Neural progenitor cell (in vitro differentiated cells): ENCODE data around the gene TRIM34. TPM values are rescaled to one million over a fixed set of nuclear protein-coding genes. Genes with fewer than 3 reads are reported as not detected.

Source experiments
- DNase-seq: peaks from one replicate; pipeline ENCODE4 v3.0.0-alpha.2; 2016; ENCODE audit warnings: low spot score
- H2AFZ ChIP-seq: fragments of 200-600 bp; sonication (generic); replicated peaks from 2 replicates; pipeline ENCODE4 v1.6.1; 2016; ENCODE audit warnings: antibody characterized with exemption
- H3F3A ChIP-seq: fragments of 200-600 bp; sonication (generic); 2 replicates; pipeline ENCODE4 v1.6.1; 2016; ENCODE audit warnings: antibody characterized with exemption, low read depth
- H3K27ac ChIP-seq: fragments of 200-600 bp; sonication (generic); 2 replicates; pipeline ENCODE4 v1.5.1; 2016; ENCODE audit warnings: mild to moderate bottlenecking
- H3K27me3 ChIP-seq: fragments of 200-600 bp; sonication (generic); 2 replicates; pipeline ENCODE4 v1.6.1; 2016; ENCODE audit warnings: mild to moderate bottlenecking, moderate library complexity
- H3K36me3 ChIP-seq: fragments of 200-600 bp; sonication (generic); 2 replicates; pipeline ENCODE4 v1.5.1; 2016
- H3K4me1 ChIP-seq: fragments of 200-600 bp; sonication (generic); 2 replicates; pipeline ENCODE4 v1.6.1; 2016; ENCODE audit warnings: mixed run types
- H3K4me2 ChIP-seq: fragments of 200-600 bp; sonication (generic); 2 replicates; pipeline ENCODE4 v1.6.1; 2016
- H3K4me3 ChIP-seq: fragments of 200-600 bp; sonication (generic); 2 replicates; pipeline ENCODE4 v1.5.1; 2016
- H3K79me2 ChIP-seq: fragments of 200-600 bp; sonication (generic); 2 replicates; pipeline ENCODE4 v1.6.1; 2016; ENCODE audit warnings: low read depth
- H3K9ac ChIP-seq: fragments of 200-600 bp; sonication (generic); 2 replicates; pipeline ENCODE4 v1.6.1; 2016
- H3K9me3 ChIP-seq: fragments of 200-600 bp; sonication (generic); 2 replicates; pipeline ENCODE4 v1.5.1; 2016; ENCODE audit warnings: low read depth
- H4K20me1 ChIP-seq: fragments of 200-600 bp; sonication (generic); 2 replicates; pipeline ENCODE4 v1.6.1; 2016; ENCODE audit warnings: low read depth
- H3K27ac Mint-ChIP-seq: 3 replicates; pipeline ENCODE4 v1.8.0; 2021; ENCODE audit warnings: mixed read lengths
- H3K27me3 Mint-ChIP-seq: 2 replicates; pipeline ENCODE4 v1.8.0; 2022; ENCODE audit warnings: low read depth, mild to moderate bottlenecking, inconsistent platforms, moderate library complexity, mixed read lengths; ENCODE audit not compliant: insufficient read depth
- H3K36me3 Mint-ChIP-seq: 3 replicates; pipeline ENCODE4 v1.8.0; 2021; ENCODE audit warnings: mixed read lengths
- H3K4me1 Mint-ChIP-seq: 3 replicates; pipeline ENCODE4 v1.8.0; 2021; ENCODE audit warnings: mixed read lengths
- H3K4me3 Mint-ChIP-seq: 3 replicates; pipeline ENCODE4 v1.8.0; 2021; ENCODE audit warnings: mild to moderate bottlenecking, moderate library complexity, mixed read lengths
- H3K9me3 Mint-ChIP-seq: 3 replicates; pipeline ENCODE4 v1.8.0; 2020; ENCODE audit warnings: mixed read lengths
- EZH2 ChIP-seq: fragments of 200-600 bp; sonication (generic); IDR thresholded peaks from 2 replicates; pipeline ENCODE4 v1.6.1; 2017; ENCODE audit warnings: antibody characterized with exemption, mild to moderate bottlenecking, moderate library complexity
- EZH2phosphoT487 ChIP-seq: fragments of 200-600 bp; sonication (generic); IDR thresholded peaks from 2 replicates; pipeline ENCODE4 v1.6.1; 2017; ENCODE audit warnings: antibody characterized with exemption
- total RNA-seq: library from RNA; depleted of rRNA; stranded (reverse); fragments of >200 nt; gene quantifications from 2 replicates; pipeline ENCODE4 v1.2.3, GENCODE V29; 2015; ENCODE audit warnings: low replicate concordance
- TF ChIP-seq, protein P1 (sequence below): fragments of 200-600 bp; sonication (generic); IDR thresholded peaks from 2 replicates; pipeline ENCODE4 v1.5.1; 2017; ENCODE audit warnings: antibody characterized with exemption, mild to moderate bottlenecking

Gene TRIM34
- total RNA-seq, 1 donor from 2014 or later: 4.5 TPM

DNA sequence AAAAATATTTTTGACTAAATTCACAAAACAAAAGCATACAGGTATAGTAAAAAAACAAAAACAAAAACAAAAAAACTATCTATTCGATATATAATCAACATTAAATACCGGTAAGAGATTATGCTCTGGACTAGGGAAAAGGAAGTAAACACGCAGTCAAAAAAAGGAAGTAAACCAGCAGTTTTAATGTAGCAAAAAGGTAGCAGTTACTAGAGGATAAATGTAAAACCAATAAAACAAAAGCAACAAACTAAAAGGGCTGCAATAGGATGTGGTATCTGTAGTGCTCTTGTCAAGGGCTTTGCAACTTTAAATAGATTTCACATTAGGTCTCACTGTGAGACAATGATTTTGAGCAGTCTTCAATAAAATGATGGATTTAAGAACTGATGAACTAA is 67.2 kb downstream of the TRIM34 start:
- H3K27me3 ChIP-seq: no peaks in the 10 kb centered on the region
- no peak overlapping the region for H3K4me2 ChIP-seq
- Mint-ChIP-seq H3K9me3 (no peaks in the 10 kb centered on the region), H3K36me3 (no peaks in the 10 kb centered on the region), H3K27me3 (no peaks in the 10 kb centered on the region), H3K27ac (no peak overlapping the region), H3K4me3 (no peak overlapping the region), H3K4me1 (peaks cover 7% of the 10 kb centered on the region)
- H3K9ac ChIP-seq: no peak overlapping the region
- H3K4me3 ChIP-seq: no peak overlapping the region
- peaks cover 24% of the 10 kb centered on the region for H3K79me2 ChIP-seq
- H4K20me1 ChIP-seq: no peaks in the 10 kb centered on the region
- H3K9me3 ChIP-seq: no peaks in the 10 kb centered on the region
- peaks cover 22% of the 10 kb centered on the region for H3K4me1 ChIP-seq
- DNase-seq: no peak
- H2AFZ ChIP-seq: no peak overlapping the region
- no peak overlapping the region for H3K27ac ChIP-seq
- TF ChIP-seq EZH2 (no peak), EZH2phosphoT487 (no peak)
- TF ChIP-seq, protein P1, sequence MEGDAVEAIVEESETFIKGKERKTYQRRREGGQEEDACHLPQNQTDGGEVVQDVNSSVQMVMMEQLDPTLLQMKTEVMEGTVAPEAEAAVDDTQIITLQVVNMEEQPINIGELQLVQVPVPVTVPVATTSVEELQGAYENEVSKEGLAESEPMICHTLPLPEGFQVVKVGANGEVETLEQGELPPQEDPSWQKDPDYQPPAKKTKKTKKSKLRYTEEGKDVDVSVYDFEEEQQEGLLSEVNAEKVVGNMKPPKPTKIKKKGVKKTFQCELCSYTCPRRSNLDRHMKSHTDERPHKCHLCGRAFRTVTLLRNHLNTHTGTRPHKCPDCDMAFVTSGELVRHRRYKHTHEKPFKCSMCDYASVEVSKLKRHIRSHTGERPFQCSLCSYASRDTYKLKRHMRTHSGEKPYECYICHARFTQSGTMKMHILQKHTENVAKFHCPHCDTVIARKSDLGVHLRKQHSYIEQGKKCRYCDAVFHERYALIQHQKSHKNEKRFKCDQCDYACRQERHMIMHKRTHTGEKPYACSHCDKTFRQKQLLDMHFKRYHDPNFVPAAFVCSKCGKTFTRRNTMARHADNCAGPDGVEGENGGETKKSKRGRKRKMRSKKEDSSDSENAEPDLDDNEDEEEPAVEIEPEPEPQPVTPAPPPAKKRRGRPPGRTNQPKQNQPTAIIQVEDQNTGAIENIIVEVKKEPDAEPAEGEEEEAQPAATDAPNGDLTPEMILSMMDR: no peak
- H3F3A ChIP-seq: peaks cover 28% of the 10 kb centered on the region
- no peaks in the 10 kb centered on the region for H3K36me3 ChIP-seq

Other genes starting within 250 kb of the TRIM34 start
- not detected in 2 replicates for gene OR51M1, start 241.2 kb upstream of the TRIM34 start, total RNA-seq
- not detected in 2 replicates for gene OR51Q1, start 202.9 kb upstream of the TRIM34 start, total RNA-seq
- gene OR51I1, start 183.5 kb upstream of the TRIM34 start, total RNA-seq: 0.15 TPM in 1 of 2 replicates, not detected in the other
- gene OR51I2, start 175.7 kb upstream of the TRIM34 start, total RNA-seq: not detected in 2 replicates
- gene OR52D1, start 136.3 kb upstream of the TRIM34 start, total RNA-seq: not detected in 2 replicates
- gene UBQLN3, start 115.0 kb upstream of the TRIM34 start, total RNA-seq: 0.37 and 0.39 TPM in 2 replicates
- 0.19 and 0.90 TPM in 2 replicates for gene UBQLNL, start 108.3 kb upstream of the TRIM34 start, total RNA-seq
- gene OR52H1, start 76.5 kb upstream of the TRIM34 start, total RNA-seq: not detected in 2 replicates
- not detected in 2 replicates for gene OR52B6, start 44.1 kb upstream of the TRIM34 start, total RNA-seq
- gene TRIM6, start 28.4 kb upstream of the TRIM34 start, total RNA-seq: 7.1 and 7.4 TPM in 2 replicates
- 24.5 and 26.7 TPM in 2 replicates for gene TRIM5, start 60.1 kb downstream of the TRIM34 start, total RNA-seq
- 15.1 and 21.3 TPM in 2 replicates for gene TRIM22, start 64.8 kb downstream of the TRIM34 start, total RNA-seq
- gene OR56B1, start 111.4 kb downstream of the TRIM34 start, total RNA-seq: 0.41 TPM in 1 of 2 replicates, not detected in the other
- 0.12 TPM in 1 of 2 replicates, not detected in the other for gene OR52N4, start 129.2 kb downstream of the TRIM34 start, total RNA-seq
- gene OR52N5, start 158.4 kb downstream of the TRIM34 start, total RNA-seq: not detected in 2 replicates
- 0.12 TPM in 1 of 2 replicates, not detected in the other for gene OR52N1, start 166.3 kb downstream of the TRIM34 start, total RNA-seq
- not detected in 2 replicates for gene OR52N2, start 183.9 kb downstream of the TRIM34 start, total RNA-seq
- gene OR52E6, start 216.9 kb downstream of the TRIM34 start, total RNA-seq: not detected in 2 replicates
- gene OR52E8, start 232.7 kb downstream of the TRIM34 start, total RNA-seq: 0.46 TPM in 1 of 2 replicates, not detected in the other